Stimulated activated naive B cell treated with anti-CD40 and anti-IgM and Interleukin-4, amounts not matched to agents 10 μg/mL and 1 μg/mL and 100 μg/mL, for 72 hours (primary cell): Measurements from ENCODE around the gene ARHGAP19.

ENCODE experiments used
- ATAC-seq, 2 donors: fragments of 150-1000 bp; cut with Tn5 transposase; replicated peaks; 2 replicates each; pipeline ENCODE4 v1.10.0; 2021; ENCODE audit warnings: moderate library complexity in 1 of 2
- DNase-seq: peaks from one replicate; pipeline ENCODE4 v3.0.0; 2021
- H3K27ac Mint-ChIP-seq: one replicate; pipeline ENCODE4 v1.8.0; 2022; ENCODE audit warnings: mild to moderate bottlenecking, mixed read lengths
- H3K27me3 Mint-ChIP-seq, 2 donors: one replicate each; pipeline ENCODE4 v1.8.0; 2022; ENCODE audit warnings: mixed read lengths in 2 of 2
- H3K36me3 Mint-ChIP-seq, 2 donors: one replicate each; pipeline ENCODE4 v1.8.0; 2022; ENCODE audit warnings: mixed read lengths in 2 of 2, mild to moderate bottlenecking in 1 of 2
- H3K4me1 Mint-ChIP-seq, 2 donors: one replicate each; pipeline ENCODE4 v1.8.0; 2022; ENCODE audit warnings: mixed read lengths in 2 of 2, mild to moderate bottlenecking in 1 of 2
- H3K4me3 Mint-ChIP-seq, 2 donors: one replicate each; pipeline ENCODE4 v1.8.0; 2022; ENCODE audit warnings: mild to moderate bottlenecking in 2 of 2, mixed read lengths in 2 of 2, moderate library complexity in 1 of 2
- H3K9me3 Mint-ChIP-seq, 2 donors: one replicate each; pipeline ENCODE4 v1.8.0; 2022; ENCODE audit warnings: mixed read lengths in 2 of 2, mild to moderate bottlenecking in 1 of 2

The ARHGAP19 gene

DNA sequence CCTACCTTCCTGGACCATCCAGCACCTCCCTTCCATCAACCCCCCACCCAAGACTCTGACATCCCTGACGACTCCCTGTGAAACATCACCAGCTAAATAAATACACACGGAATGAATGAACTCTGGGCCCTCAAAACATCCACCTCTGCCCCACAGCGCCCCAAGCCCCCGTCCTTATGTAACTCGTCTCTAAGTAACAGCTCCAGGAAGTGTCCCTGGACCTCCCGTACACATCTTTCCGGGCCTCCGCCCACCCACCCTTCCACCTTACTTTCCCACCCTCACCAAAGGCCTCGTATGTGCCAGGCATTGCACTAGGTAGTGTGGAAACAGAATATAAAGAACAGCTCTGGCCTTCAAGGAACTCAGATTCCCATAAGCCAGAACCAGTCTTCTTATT lies 79.0 kb downstream of the ARHGAP19 start:
- no peak for DNase-seq
- Mint-ChIP-seq H3K27me3 (no peaks in the 10 kb centered on the region), H3K4me3 (no peak overlapping the region), H3K4me1 (peaks cover 0 to 7% of the 10 kb centered on the region in 2 donors), H3K9me3 (no peaks in the 10 kb centered on the region), H3K36me3 (no peaks in the 10 kb centered on the region), H3K27ac (no peak overlapping the region)
- ATAC-seq: no peak

DNA sequence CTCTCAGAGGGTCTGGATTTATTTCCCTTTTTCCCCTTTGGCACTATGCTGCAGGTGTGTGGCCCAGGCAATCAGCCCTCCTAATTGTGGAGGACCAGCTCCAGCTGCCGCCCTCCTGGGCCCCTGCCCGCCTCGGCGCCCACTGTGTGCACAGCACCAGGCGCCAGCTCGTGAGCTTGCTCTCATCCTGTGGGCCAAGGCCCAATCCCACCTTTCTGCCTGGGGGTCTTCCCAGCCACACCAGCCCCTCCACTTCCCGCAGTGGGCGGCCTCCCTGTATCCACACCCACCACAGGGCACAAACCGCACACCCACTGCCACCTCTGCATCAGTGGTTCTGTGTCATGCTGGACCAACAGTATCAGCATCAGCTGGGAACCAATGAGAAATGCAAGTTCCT lies 81.2 kb downstream of the ARHGAP19 start:
- H3K4me3 Mint-ChIP-seq: no peak overlapping the region
- no peaks in the 10 kb centered on the region for H3K4me1 Mint-ChIP-seq
- DNase-seq (no peak), ATAC-seq (no peak)
- H3K27me3 Mint-ChIP-seq: peaks cover 1 to 2% of the 10 kb centered on the region in 2 donors
- H3K27ac Mint-ChIP-seq: no peak overlapping the region
- no peaks in the 10 kb centered on the region for H3K9me3 Mint-ChIP-seq
- H3K36me3 Mint-ChIP-seq: no peaks in the 10 kb centered on the region

DNA sequence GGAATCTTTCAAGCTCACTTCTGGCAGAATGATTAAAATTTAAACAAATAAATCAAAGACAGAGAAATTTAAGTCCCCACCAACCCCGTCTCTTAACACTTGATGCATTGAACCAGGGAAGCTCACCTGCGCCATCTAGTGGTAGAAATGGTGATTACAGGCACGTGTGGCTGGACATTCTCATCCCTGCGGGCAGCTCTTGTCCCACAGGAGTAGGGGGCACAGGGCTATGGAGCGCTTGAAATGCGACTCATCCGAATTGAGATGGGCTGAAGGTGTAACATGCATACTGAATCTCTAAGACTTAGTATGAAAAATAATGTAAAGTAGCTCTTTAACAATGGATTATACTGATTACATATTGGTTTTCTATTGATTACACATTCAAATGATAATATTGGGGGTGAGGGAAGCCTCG lies 81.9 kb downstream of the ARHGAP19 start:
- Mint-ChIP-seq H3K4me3 (no peak overlapping the region), H3K27ac (no peak overlapping the region), H3K36me3 (no peaks in the 10 kb centered on the region), H3K4me1 (no peaks in the 10 kb centered on the region), H3K9me3 (no peaks in the 10 kb centered on the region), H3K27me3 (peaks cover 4 to 9% of the 10 kb centered on the region in 2 donors)
- DNase-seq (peak; percentile 32), ATAC-seq (peak; percentile 64 to 73)

DNA sequence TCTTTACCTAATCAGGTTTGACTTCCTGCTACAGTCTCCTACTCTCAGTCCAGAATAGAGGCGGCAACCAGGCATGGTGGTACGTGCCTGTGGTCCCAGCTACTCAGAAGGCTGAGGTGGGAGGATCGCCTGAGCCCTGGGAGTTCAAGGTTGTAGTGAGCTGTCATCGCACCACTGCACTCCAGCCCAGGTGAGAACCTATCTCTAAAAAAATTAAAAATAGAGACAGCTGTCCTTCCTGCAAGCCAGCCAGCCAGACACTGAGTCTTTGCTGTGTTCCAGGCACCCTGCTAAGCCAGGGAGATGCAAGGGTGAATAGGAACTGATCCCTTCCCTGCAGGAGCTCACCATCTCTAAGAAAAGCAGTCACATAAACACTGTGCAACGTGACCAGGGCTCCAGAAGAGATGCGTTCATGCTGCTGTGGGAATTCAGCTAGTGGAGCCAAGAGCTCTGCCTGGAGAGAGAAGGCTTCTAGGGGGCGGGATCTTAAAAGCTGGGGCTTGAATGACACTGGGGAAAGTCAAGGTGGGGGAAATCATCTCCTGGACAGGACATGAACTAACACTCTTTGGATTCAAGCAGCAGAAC lies 84.6 kb downstream of the ARHGAP19 start:
- H3K4me1 Mint-ChIP-seq: no peaks in the 10 kb centered on the region
- no peak for DNase-seq
- no peak overlapping the region for H3K4me3 Mint-ChIP-seq
- H3K27ac Mint-ChIP-seq: no peak overlapping the region
- H3K27me3 Mint-ChIP-seq: peaks cover 4 to 12% of the 10 kb centered on the region in 2 donors
- no peaks in the 10 kb centered on the region for H3K36me3 Mint-ChIP-seq
- H3K9me3 Mint-ChIP-seq: no peaks in the 10 kb centered on the region
- no peak for ATAC-seq

GRCh38 chr10:97207131-97207530 lies 85.3 kb downstream of the ARHGAP19 start:
- DNase-seq (no peak), ATAC-seq (no peak)
- H3K4me1 Mint-ChIP-seq: peaks cover 1 to 2% of the 10 kb centered on the region in 2 donors
- H3K27ac Mint-ChIP-seq: no peak overlapping the region
- peaks cover 8 to 12% of the 10 kb centered on the region in 2 donors for H3K27me3 Mint-ChIP-seq
- no peaks in the 10 kb centered on the region for H3K9me3 Mint-ChIP-seq
- no peak overlapping the region for H3K4me3 Mint-ChIP-seq
- no peaks in the 10 kb centered on the region for H3K36me3 Mint-ChIP-seq

DNA sequence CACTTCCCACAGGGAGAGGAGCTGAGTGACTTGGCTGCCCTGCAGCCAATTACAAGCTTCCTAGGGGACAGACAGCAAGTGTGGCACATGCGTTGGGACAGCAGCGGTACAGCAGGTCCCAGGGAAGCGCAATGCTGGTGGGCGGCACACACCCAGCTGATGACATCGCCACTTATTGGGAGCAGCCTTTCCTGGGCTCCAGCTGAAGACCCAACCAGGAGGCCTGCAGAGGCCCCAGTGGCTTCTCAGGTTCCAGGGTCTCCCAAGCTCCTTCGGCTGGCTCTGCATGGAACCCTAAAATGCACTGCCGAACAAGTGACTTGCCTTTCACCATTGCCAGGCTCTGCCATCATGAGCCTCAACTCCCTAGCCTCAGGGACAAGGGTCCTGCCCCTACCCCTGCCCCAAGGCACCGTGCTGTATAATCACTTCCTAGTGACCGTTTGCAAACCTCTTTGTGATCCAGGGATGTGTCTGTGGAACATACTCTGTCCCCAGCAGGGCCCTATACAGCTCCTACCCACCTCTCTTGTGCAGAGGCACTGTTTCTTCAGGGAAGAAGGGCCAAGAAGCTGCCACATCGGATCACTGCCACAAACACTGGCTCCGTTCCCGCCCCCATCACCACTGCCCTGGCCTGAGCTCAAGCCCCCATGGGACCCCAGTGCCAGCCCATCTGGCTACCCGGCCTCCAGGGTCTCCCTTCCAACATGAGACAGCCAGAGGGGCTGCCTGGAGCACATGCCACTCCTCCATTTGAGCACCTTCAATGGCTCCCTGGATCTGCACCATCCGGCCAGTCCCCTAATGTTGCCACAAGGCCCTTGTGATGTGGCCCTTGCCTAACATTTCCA lies 87.4 kb downstream of the ARHGAP19 start:
- peaks cover 8 to 12% of the 10 kb centered on the region in 2 donors for H3K27me3 Mint-ChIP-seq
- no peak for DNase-seq
- ATAC-seq: no peak
- no peaks in the 10 kb centered on the region for H3K36me3 Mint-ChIP-seq
- H3K27ac Mint-ChIP-seq: no peak overlapping the region
- H3K4me1 Mint-ChIP-seq: peaks cover 12 to 14% of the 10 kb centered on the region in 2 donors
- no peaks in the 10 kb centered on the region for H3K9me3 Mint-ChIP-seq
- no peak overlapping the region for H3K4me3 Mint-ChIP-seq

- Mint-ChIP-seq H3K9me3 (no peaks in the 10 kb centered on the region), H3K4me3 (no peak overlapping the region), H3K27ac (no peak overlapping the region), H3K27me3 (peaks cover 14 to 19% of the 10 kb centered on the region in 2 donors), H3K4me1 (peaks cover 18 to 22% of the 10 kb centered on the region in 2 donors), H3K36me3 (no peaks in the 10 kb centered on the region)
- ATAC-seq: no peak
- no peak for DNase-seq
These were observed 89.2 kb downstream of the ARHGAP19 start for GRCh38 chr10:97203220-97203619.

- H3K27ac Mint-ChIP-seq: no peak overlapping the region
- H3K36me3 Mint-ChIP-seq: no peaks in the 10 kb centered on the region
- DNase-seq (peak; percentile 18), ATAC-seq (peak; percentile 40 to 41)
- H3K27me3 Mint-ChIP-seq: peaks cover 13 to 16% of the 10 kb centered on the region in 2 donors
- H3K4me3 Mint-ChIP-seq: no peak overlapping the region
- no peaks in the 10 kb centered on the region for H3K9me3 Mint-ChIP-seq
- H3K4me1 Mint-ChIP-seq: peaks cover 22 to 34% of the 10 kb centered on the region in 2 donors
These were observed 91.8 kb downstream of the ARHGAP19 start for GRCh38 chr10:97200616-97201015.

DNA sequence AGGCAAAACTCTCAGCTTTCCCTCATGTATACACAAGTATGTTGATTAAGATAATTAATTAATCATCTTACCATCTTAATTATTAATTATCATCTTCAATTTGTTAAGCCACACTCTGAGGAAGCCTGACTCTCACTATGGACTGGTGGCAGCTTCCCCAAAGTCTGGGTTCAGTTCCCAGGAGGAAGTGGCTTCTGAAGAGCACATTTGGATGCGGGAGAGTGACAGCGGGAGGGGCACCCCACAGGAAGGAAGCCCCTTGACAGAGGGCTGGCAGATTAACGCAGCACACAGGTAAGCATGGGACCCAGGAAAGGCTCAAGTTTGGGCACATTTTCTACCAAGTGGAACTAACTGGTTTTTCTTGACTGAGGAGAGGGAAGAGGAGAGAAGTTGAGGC lies 93.3 kb downstream of the ARHGAP19 start:
- Mint-ChIP-seq H3K4me1 (peaks cover 24 to 37% of the 10 kb centered on the region in 2 donors), H3K27ac (no peak overlapping the region), H3K27me3 (peaks cover 19 to 21% of the 10 kb centered on the region in 2 donors), H3K36me3 (no peaks in the 10 kb centered on the region), H3K9me3 (no peaks in the 10 kb centered on the region), H3K4me3 (no peak overlapping the region)
- DNase-seq (no peak), ATAC-seq (no peak)

DNA sequence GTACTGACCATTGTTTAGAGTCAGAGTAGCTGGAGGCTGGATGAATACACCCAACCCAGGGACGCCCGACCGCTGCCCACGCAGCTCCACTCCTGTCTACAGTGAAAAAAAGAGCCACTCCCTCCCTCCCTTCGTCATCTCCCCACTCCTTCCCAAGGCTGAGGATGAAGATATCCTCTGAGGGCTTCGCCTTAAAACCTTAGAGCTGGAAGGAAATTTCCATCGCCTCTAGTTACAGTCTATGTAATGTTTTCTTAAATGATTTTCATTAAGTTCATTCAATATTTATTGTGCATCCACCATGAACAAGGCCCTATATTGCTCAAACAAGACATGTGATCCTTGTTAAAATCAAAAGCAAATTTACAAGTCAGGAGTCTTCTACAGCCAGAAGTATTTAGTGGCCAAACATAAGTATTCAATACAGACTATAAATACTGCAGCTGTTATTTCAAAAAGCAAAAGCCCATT lies 95.4 kb downstream of the ARHGAP19 start:
- Mint-ChIP-seq H3K4me1 (peaks cover 21 to 35% of the 10 kb centered on the region in 2 donors), H3K36me3 (no peaks in the 10 kb centered on the region), H3K4me3 (no peak overlapping the region), H3K9me3 (no peaks in the 10 kb centered on the region), H3K27ac (no peak overlapping the region), H3K27me3 (peaks cover 30 to 35% of the 10 kb centered on the region in 2 donors)
- DNase-seq: no peak
- no peak for ATAC-seq

DNA sequence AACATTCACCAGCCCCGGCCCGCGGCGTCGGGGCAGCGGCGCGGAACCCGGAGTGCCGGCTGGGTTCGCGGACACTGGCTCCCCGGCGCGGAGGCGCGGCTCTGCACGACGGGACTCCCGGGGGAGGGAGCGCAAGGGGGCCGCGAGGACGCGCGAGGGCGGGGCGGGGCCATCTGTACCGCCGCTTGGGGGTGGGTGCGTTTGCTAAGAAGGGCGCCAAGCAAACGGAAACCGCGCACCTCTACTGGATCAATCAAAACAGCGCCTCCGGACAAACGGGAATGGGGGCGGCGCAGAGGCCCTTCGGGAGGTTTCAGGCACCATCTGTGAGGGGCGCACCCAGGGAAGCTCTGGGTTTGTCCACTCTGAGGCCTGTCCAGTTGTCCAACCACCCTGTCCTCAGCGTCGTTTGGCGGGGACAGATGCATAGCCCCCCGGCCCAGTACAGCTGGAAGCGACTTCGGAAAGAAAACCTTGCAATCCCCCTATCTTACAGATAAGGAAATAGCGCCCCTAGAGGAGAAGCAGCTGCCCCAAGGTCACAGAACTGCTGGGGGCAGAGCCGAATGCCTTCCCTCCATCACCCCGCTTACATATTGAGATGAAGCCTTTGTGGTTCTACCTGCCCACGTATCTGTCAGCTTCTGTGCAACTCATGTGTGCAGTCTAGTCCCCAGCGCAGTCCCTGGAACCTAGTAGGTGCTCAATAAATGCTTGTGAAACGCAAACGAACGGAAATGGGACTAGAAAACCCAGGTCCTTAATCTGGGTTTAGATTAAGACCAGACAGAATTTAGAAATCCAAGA lies 96.0 kb downstream of the ARHGAP19 start:
- peaks cover 18 to 31% of the 10 kb centered on the region in 2 donors for H3K4me1 Mint-ChIP-seq
- H3K9me3 Mint-ChIP-seq: no peaks in the 10 kb centered on the region
- H3K27me3 Mint-ChIP-seq: peaks cover 30 to 36% of the 10 kb centered on the region in 2 donors
- peak; percentile 91 for ATAC-seq
- peak overlapping the region; percentile 80 to 82 for H3K4me3 Mint-ChIP-seq
- DNase-seq: peak; percentile 51
- no peaks in the 10 kb centered on the region for H3K36me3 Mint-ChIP-seq
- no peak overlapping the region for H3K27ac Mint-ChIP-seq

- no peaks in the 10 kb centered on the region for H3K9me3 Mint-ChIP-seq
- no peak for ATAC-seq
- no peak for DNase-seq
- H3K27me3 Mint-ChIP-seq: peaks cover 30 to 36% of the 10 kb centered on the region in 2 donors
- no peaks in the 10 kb centered on the region for H3K36me3 Mint-ChIP-seq
- no peak overlapping the region for H3K27ac Mint-ChIP-seq
- H3K4me3 Mint-ChIP-seq: peak overlapping the region; percentile 80 to 82
- H3K4me1 Mint-ChIP-seq: peaks cover 14 to 26% of the 10 kb centered on the region in 2 donors
These were observed 96.7 kb downstream of the ARHGAP19 start for GRCh38 chr10:97195706-97196222.

GRCh38 chr10:97192952-97193435 lies 99.4 kb downstream of the ARHGAP19 start:
- H3K9me3 Mint-ChIP-seq: no peaks in the 10 kb centered on the region
- no peaks in the 10 kb centered on the region for H3K36me3 Mint-ChIP-seq
- H3K27me3 Mint-ChIP-seq: peaks cover 37 to 43% of the 10 kb centered on the region in 2 donors
- H3K27ac Mint-ChIP-seq: no peak overlapping the region
- peaks cover 10 to 15% of the 10 kb centered on the region in 2 donors for H3K4me1 Mint-ChIP-seq
- no peak for ATAC-seq
- no peak for DNase-seq
- no peak overlapping the region for H3K4me3 Mint-ChIP-seq

GRCh38 chr10:97190450-97190849 lies 102.0 kb downstream of the ARHGAP19 start:
- Mint-ChIP-seq H3K36me3 (no peaks in the 10 kb centered on the region), H3K27me3 (peaks cover 55 to 61% of the 10 kb centered on the region in 2 donors), H3K4me3 (no peak overlapping the region), H3K27ac (no peak overlapping the region), H3K9me3 (no peaks in the 10 kb centered on the region), H3K4me1 (peaks cover 9 to 10% of the 10 kb centered on the region in 2 donors)
- DNase-seq (no peak), ATAC-seq (no peak)
